HG03354 (cell line): ENCODE results near the gene UCHL5.

Experiments
- ATAC-seq: cut with Tn5 transposase; IDR thresholded peaks from one replicate; pipeline ENCODE4 v1.9.1; 2021; ENCODE audit warnings: mild to moderate bottlenecking; ENCODE audit not compliant: unreplicated experiment, poor library complexity, severe bottlenecking

UCHL5 gene

DNA sequence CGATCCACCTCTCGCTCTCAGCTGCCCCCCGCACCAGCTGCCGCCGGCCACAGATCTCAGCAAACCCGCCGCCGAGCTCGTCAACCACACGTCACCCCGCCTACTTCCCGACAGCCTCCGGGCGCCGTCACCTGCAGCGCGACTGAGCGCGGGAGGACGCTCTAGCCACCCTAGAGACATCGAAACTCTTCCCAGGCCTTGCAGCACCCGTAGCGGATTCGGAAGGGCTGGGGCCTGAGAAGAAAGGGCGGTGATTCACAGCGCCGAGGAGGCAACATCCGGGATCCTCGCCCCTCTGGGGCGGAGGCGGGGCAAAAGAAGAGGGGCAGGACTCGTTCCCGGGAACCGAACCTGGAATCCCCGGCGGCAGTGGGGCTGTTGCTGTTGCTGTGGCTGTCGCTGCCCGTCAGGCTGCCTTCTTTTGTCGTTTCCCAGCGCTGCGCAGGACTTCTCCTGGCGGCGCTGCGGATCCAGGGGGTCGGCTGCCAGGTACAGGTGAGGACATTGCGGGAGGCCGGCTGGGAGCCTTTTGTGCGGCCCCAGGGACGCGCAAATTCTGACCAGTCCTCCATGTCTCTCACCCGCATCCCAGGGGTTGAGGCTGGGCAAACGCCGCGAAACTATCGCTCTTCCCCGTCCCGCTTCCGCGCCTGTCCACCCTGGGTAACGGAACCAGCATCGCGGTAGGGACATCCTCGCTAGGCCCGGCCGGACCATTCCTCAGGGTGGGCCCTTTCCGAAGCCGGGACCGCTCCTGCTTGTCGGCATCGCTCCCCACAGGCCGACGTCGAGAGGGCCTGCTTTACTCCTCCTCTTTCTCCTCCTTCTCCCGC, at the start of gene UCHL5, which contains the start of gene RO60:
Gene UCHL5, minus strand, starts transcription at position 79 of the 833 bp plus-strand sequence. CDS start 100 bp downstream, outside the sequence.
Gene RO60, plus strand, starts transcription at position 331 of the 833 bp plus-strand sequence. CDS start 9,443 bp downstream, outside the sequence.
- ATAC-seq: peak; percentile 95

DNA sequence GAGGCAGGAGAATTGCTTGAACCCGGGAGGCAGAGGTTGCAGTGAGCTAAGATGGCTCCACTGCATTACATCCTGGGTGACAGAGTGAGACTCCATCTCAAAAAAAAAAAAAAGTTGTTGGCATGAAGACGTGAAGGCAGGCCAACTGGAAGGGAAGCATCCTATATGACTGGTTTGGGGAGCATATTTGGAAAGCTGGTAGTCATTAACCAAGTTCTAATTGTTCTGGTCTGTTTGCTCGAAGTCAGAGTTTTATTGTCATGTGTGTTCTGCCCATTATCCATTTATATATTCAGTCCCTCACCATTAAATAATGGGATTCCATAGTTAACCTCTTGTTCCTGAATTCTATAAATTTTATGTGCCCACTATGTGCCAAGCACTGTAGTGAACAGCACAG, 49.3 kb upstream of the UCHL5 start:
- ATAC-seq: no peak

GRCh38 chr1:193105821-193106177, 46.6 kb upstream of the UCHL5 start:
- no peak for ATAC-seq

GRCh38 chr1:193104907-193105820, 46.0 kb upstream of the UCHL5 start, which contains the start of gene GLRX2:
GLRX2 (minus strand) TSS chr1:193105414; CDS start chr1:193105382, 32 bp downstream.
- ATAC-seq: peak; percentile 89

- peak; percentile 42 for ATAC-seq
These were observed 45.3 kb upstream of the UCHL5 start for GRCh38 chr1:193104502-193104906.

DNA sequence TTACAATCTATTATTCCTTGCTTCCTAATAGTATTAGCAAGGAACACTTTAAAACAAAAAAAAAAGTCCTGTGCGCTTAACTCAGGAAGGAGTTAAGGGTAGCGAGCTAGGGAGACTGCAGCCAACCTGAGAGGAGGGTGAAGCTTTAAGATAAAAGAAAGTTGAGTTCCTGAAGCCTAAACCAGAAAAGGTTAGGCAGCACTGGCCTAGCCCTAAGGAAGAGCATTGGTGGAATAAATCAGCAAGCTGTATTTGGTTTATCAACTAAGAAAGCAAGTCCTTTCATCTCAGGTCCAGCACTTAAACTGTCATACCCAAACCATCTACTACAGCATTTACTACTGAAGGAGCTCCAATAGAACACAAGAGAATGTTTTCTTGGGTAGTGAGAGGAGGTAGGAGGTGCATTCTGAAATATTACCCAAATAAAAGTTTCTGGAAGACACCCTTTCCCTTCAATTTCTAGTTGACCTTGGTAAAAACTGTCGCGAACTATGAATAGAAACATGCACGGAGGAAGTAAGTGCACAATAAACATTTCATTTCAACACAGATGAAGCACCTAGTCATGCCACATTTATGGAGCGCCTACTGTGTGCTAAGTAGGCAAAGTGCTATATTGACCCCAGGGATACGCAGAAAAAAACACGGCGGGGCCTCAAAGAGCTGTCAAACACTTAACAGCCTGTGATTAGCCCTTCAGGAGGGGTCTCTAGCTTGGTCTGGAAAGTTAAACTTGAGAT, 44.8 kb upstream of the UCHL5 start:
- peak; percentile 0 for ATAC-seq

DNA sequence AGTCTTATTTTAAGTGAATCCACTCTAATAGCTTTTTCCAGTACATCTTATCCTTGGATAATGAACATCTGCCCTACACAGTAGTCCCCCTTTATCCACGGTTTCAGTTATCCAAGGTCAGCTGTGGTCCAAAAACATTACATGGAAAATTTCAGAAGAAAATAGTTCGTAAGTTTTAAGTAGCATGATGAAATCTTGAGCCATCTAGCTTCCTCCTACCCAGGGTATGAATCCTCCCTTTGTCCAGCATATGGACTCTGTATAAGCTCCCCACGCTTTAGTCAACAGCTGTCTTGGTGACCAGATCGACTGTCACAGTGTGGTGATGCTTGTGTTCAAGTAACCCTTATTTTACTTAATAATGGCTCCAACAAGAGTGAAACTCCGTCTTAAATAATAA, 43.5 kb upstream of the UCHL5 start:
- no peak for ATAC-seq

- ATAC-seq: no peak
These were observed 35.0 kb upstream of the UCHL5 start for GRCh38 chr1:193094112-193094511.

DNA sequence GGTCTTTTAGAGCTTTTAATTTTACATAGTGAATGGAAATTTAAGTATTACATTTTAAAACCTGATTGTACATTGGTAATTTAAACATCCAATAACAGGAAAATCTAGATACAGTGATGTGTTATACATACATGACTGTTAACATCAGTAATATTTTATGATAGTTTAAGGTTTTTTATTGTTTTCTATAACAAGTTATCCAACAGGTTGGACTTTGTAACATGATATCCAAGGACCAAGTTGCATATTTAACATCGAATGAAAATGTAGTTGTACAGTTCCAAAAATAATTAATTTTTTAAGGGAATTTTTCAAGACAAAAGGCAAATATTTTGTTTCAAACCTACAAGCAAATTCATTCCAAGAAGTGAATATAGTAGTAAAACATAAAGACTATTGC, 31.7 kb upstream of the UCHL5 start:
- no peak for ATAC-seq

- ATAC-seq: no peak
These were observed 28.7 kb upstream of the UCHL5 start for GRCh38 chr1:193087893-193088292.

GRCh38 chr1:193086342-193086741, 27.2 kb upstream of the UCHL5 start:
- no peak for ATAC-seq

DNA sequence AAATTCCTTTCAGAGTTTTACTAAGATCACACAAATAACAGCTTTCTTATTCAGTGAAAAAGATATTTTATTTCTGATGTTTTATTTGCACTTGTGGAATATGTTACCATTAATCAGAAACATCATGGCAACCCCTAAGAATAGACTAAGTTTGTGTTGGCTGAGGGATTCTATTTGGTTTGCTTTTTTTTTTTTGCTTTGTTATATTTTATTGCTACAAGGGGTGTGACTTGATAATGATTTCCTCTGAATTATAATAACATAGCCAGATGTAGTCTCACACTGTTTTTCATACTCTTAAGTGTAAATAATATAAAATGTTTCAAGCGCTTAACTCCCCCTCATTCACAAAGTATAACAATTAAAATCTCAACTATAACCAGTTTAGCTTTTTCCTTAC, 26.1 kb upstream of the UCHL5 start:
- no peak for ATAC-seq

DNA sequence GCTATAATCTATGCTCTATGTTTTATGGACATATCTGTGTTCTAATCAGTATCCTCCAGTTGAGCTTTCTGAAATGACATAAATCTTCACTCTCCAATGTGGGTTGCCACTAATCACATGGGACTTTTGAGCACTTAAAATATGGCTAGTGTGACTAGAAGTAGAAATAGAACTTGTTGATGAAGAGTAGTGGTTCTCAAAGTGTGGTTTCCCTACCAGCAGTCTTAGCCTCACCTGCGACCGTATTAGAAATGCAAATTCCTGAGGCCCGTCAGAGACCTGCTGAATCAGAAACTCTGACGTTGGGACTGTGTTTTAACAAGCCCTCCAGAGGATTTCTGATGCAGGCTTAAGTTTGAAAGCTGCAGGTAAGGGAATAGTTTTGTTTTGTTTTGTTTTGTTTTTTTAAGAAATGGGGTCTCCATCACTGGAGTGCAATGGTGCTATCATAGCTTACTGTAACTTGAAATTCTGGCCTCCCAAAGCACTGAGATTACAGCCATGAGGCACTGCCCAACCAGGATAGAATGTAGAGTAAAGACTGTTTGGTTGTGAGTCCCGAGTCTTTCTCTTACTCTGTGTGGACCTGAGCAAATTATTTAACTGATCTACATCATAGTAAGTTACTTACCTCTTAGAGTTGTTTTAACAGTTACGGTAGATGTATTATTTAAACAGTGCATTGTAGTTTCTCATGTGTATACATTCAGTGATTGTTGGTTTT, 24.4 kb upstream of the UCHL5 start:
- peak; percentile 94 for ATAC-seq

GRCh38 chr1:193079187-193079586, 20.0 kb upstream of the UCHL5 start:
- ATAC-seq: no peak

GRCh38 chr1:193077991-193078390, 18.8 kb upstream of the UCHL5 start:
- ATAC-seq: no peak

DNA sequence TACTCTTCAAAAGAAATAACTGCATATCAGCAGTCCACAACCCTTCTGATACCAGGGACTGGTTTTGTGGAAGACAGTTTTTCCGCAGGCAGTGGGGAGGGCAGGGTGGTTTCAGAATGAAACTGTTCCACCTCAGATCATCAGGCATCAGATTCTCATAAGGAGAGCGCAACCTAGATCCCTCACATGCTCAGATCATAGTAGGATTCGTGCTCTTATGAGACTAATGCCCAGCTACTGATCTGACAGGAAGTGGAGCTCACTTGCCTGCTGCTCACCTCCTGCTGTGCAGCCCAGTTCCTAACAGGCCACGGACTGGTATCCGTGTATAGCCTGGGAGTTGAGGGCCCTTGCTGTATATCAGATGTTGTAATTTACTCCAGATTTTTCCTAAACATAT, 11.8 kb upstream of the UCHL5 start:
- ATAC-seq: no peak

- peak; percentile 54 for ATAC-seq
These were observed 11.2 kb upstream of the UCHL5 start for GRCh38 chr1:193070386-193070753.

DNA sequence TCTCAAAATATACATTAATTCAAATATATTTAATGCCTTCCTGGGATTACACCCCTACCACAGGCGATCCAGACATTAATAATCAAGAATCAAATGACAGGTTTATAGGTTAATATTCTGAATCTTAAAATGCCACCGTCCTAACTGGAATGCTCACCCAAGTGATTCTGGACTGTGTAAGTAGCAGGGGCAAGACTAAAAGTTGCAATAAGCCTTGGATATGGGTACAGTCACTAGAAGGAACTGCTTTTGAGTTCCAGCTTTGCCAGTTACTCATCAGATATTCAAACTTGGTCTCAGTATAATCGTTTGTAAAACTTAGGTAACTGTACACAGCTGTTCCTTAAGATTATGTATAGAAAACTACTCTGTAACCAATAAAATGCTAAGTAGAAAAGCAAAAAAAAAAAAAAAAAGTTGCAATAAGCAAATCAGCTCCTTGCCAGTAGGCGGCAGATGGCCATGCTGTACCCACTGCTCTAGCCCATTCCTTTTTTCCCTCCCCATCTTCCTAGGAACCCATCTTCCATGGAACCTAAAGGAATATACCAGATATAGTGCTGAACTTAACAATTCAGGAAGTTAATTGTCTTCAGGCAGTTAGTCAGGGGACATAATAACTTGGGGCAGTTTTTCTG, 10.7 kb upstream of the UCHL5 start:
- peak; percentile 48 for ATAC-seq

GRCh38 chr1:193068013-193068412, 8.9 kb upstream of the UCHL5 start:
- no peak for ATAC-seq
